SK-N-SH (cell line): ENCODE measurements around the gene MMS19. TPM values are rescaled to one million over a fixed set of nuclear protein-coding genes. Genes with fewer than 3 reads are reported as not detected.

Experiments
- CTCF ChIA-PET: fragments of 300-600, 350-600 bp; formaldehyde crosslinking; extraction: SDS; loops from one replicate; lab custom pipeline; 2021; lab: Yijun Ruan, JAX
- POLR2A ChIA-PET: fragments of 350-600 bp; sonication (Branson Sonifier 250); formaldehyde crosslinking; extraction: SDS; loops from one replicate; lab custom pipeline; 2020; ENCODE audit warnings: antibody characterized with exemption, inconsistent platforms; lab: Yijun Ruan, JAX
- DNase-seq: peaks from one replicate; pipeline ENCODE4 v3.0.0; 2012
- H2AFZ ChIP-seq: fragments of 200-600 bp; sonication (generic); 2 replicates; pipeline ENCODE4 v1.8.1; 2016; ENCODE audit warnings: antibody characterized with exemption, mild to moderate bottlenecking, low read depth
- H3F3A ChIP-seq: fragments of 200-600 bp; sonication (generic); replicated peaks from 2 replicates; pipeline ENCODE3; 2016; ENCODE audit warnings: antibody characterized with exemption, mild to moderate bottlenecking; ENCODE audit not compliant: insufficient read depth
- H3K27ac ChIP-seq, 2 experiments: fragments of 200-500 bp in 1 of 2; fragments of 200-600 bp in 1 of 2; sonication (Bioruptor generic) in 1 of 2; sonication (generic), shearing (Covaris generic) in 1 of 2; 2 replicates each; pipeline versions ENCODE4 v1.5.1 to v1.6.1; 2014 to 2016; ENCODE audit warnings: low read depth in 2 of 2, inconsistent platforms in 1 of 2, low read length in 1 of 2, mild to moderate bottlenecking in 1 of 2, mixed read lengths in 1 of 2
- H3K27me3 ChIP-seq: fragments of 200-600 bp; sonication (generic), shearing (Covaris generic); 2 replicates; pipeline ENCODE4 v1.6.1; 2016; ENCODE audit warnings: mixed run types; ENCODE audit not compliant: insufficient read depth
- H3K36me3 ChIP-seq, 2 experiments: fragments of 200-500 bp in 1 of 2; fragments of 200-600 bp in 1 of 2; sonication (Bioruptor generic) in 1 of 2; sonication (generic) in 1 of 2; replicated peaks in 1 of 2; 2 replicates each; pipeline versions ENCODE3 to v1.5.1; 2014 to 2016; ENCODE audit warnings: low read length in 1 of 2, mild to moderate bottlenecking in 1 of 2; ENCODE audit not compliant: insufficient read depth in 2 of 2, control insufficient read depth in 1 of 2
- H3K4me1 ChIP-seq, 2 experiments: fragments of 200-500 bp in 1 of 2; fragments of 200-600 bp in 1 of 2; sonication (Bioruptor generic) in 1 of 2; sonication (generic), shearing (Covaris generic) in 1 of 2; 2 replicates each; pipeline versions ENCODE4 v1.5.1 to v1.6.1; 2014 to 2016; ENCODE audit warnings: low read depth in 1 of 2, low read length in 1 of 2, mixed run types in 1 of 2; ENCODE audit not compliant: insufficient read depth in 2 of 2, control insufficient read depth in 1 of 2
- H3K4me2 ChIP-seq: fragments of 200-600 bp; sonication (generic), shearing (Covaris generic); 2 replicates; pipeline ENCODE4 v1.6.1; 2017; ENCODE audit warnings: mixed run types
- H3K4me3 ChIP-seq, 2 experiments: fragments of 200-500 bp in 1 of 2; fragments of 200-600 bp in 1 of 2; sonication (Bioruptor generic) in 1 of 2; sonication (generic), shearing (Covaris generic) in 1 of 2; 2 replicates each; pipeline versions ENCODE4 v1.5.1 to v1.8.1; 2014 to 2016; ENCODE audit warnings: low read depth in 2 of 2, inconsistent platforms in 1 of 2, low read length in 1 of 2, mild to moderate bottlenecking in 1 of 2, mixed read lengths in 1 of 2, moderate library complexity in 1 of 2
- H3K79me2 ChIP-seq: fragments of 200-600 bp; sonication (generic); 2 replicates; pipeline ENCODE4 v1.8.1; 2017; ENCODE audit warnings: mild to moderate bottlenecking; ENCODE audit not compliant: insufficient read depth
- H3K9ac ChIP-seq: fragments of 200-600 bp; sonication (generic); 2 replicates; pipeline ENCODE4 v1.6.1; 2017; ENCODE audit warnings: mixed run types
- H3K9me2 ChIP-seq: fragments of 200-600 bp; sonication (generic); 2 replicates; pipeline ENCODE4 v1.6.1; 2017; ENCODE audit warnings: mixed run types
- H3K9me3 ChIP-seq: fragments of 200-600 bp; sonication (generic); 2 replicates; pipeline ENCODE4 v1.6.1; 2017; ENCODE audit warnings: mixed run types, mild to moderate bottlenecking, moderate library complexity
- H4K20me1 ChIP-seq: fragments of 200-600 bp; sonication (generic); 2 replicates; pipeline ENCODE4 v1.6.1; 2017; ENCODE audit warnings: mild to moderate bottlenecking, mixed run types; ENCODE audit not compliant: insufficient read depth
- ELF1 ChIP-seq: IDR thresholded peaks from 2 replicates; pipeline ENCODE4 v1.4.0; 2012
- EP300 ChIP-seq, 2 experiments: IDR thresholded peaks; 2 replicates each; pipeline versions ENCODE4 v1.4.0 to v1.6.1; 2012; ENCODE audit warnings: borderline replicate concordance in 1 of 2, low read depth in 1 of 2, low read length in 1 of 2
- EZH2phosphoT487 ChIP-seq: fragments of 200-600 bp; sonication (generic); IDR thresholded peaks from 2 replicates; pipeline ENCODE4 v1.6.1; 2017; ENCODE audit warnings: low read depth, mixed run types, mild to moderate bottlenecking, antibody characterized with exemption, moderate library complexity, borderline replicate concordance
- FOSL2 ChIP-seq: IDR thresholded peaks from 2 replicates; pipeline ENCODE4 v1.4.0; 2012; ENCODE audit warnings: low read depth, mild to moderate bottlenecking, moderate library complexity, borderline replicate concordance
- FOXM1 ChIP-seq: IDR thresholded peaks from 2 replicates; pipeline ENCODE4 v1.4.0; 2012; ENCODE audit warnings: low read depth, mild to moderate bottlenecking
- GATA2 ChIP-seq: sonication (generic); formaldehyde crosslinking; IDR thresholded peaks from 2 replicates; pipeline ENCODE4 v1.5.0; 2020; ENCODE audit warnings: mild to moderate bottlenecking, missing genetic modification reagents
- IRF3 ChIP-seq: fragments of 150-350 bp; IDR thresholded peaks from 2 replicates; pipeline ENCODE4 v1.6.1; 2016; ENCODE audit warnings: mild to moderate bottlenecking, low read depth, low read length
- JUND ChIP-seq: IDR thresholded peaks from 2 replicates; pipeline ENCODE4 v1.4.0; 2012
- MEF2A ChIP-seq: IDR thresholded peaks from 2 replicates; pipeline ENCODE4 v1.4.0; 2012; ENCODE audit warnings: low read depth, borderline replicate concordance
- NFIC ChIP-seq: IDR thresholded peaks from 2 replicates; pipeline ENCODE4 v1.4.0; 2012; ENCODE audit warnings: borderline replicate concordance
- PBX3 ChIP-seq: IDR thresholded peaks from 2 replicates; pipeline ENCODE4; 2012
- POLR2AphosphoS5 ChIP-seq: IDR thresholded peaks from 2 replicates; pipeline ENCODE4 v1.6.1; 2012; ENCODE audit warnings: low read depth, low read length
- RCOR1 ChIP-seq: fragments of 150-350 bp; IDR thresholded peaks from 2 replicates; pipeline ENCODE4 v1.6.1; 2017; ENCODE audit warnings: antibody characterized with exemption, low read length
- REST ChIP-seq: IDR thresholded peaks from 2 replicates; pipeline ENCODE4 v1.6.1; 2012; ENCODE audit warnings: mild to moderate bottlenecking, low read depth, low read length, moderate library complexity
- TAF1 ChIP-seq: IDR thresholded peaks from 2 replicates; pipeline ENCODE4 v1.6.1; 2012; ENCODE audit warnings: low read depth, mild to moderate bottlenecking, low read length, moderate library complexity, borderline replicate concordance
- TCF12 ChIP-seq: IDR thresholded peaks from 2 replicates; pipeline ENCODE4 v1.4.0; 2012
- USF1 ChIP-seq: IDR thresholded peaks from 2 replicates; pipeline ENCODE4 v1.4.0; 2012; ENCODE audit warnings: low read depth, borderline replicate concordance
- USF2 ChIP-seq: fragments of 150-350 bp; IDR thresholded peaks from 2 replicates; pipeline ENCODE4 v1.6.1; 2017; ENCODE audit warnings: antibody characterized with exemption, low read length, low read depth, borderline replicate concordance
- YY1 ChIP-seq: IDR thresholded peaks from 2 replicates; pipeline ENCODE4 v1.4.0; 2012; ENCODE audit warnings: low read depth, mild to moderate bottlenecking
- WGBS: methylation state at CpG from one replicate; pipeline ENCODE4 v1.1.6; 2017; ENCODE audit warnings: low lambda C conversion rate; 5-methylcytosine and 5-hydroxymethylcytosine counted together
- polyA plus RNA-seq, 3 experiments: library from polyadenylated mRNA; depleted of rRNA; stranded (reverse); fragments of >200 nt; gene quantifications; 2 replicates each; pipeline ENCODE4 v1.2.3, GENCODE V29; 2012

The MMS19 gene
- polyA plus RNA-seq, 1 of the 3 experiments (the other 2 are of a cell fraction) = 56.9 TPM

DNA sequence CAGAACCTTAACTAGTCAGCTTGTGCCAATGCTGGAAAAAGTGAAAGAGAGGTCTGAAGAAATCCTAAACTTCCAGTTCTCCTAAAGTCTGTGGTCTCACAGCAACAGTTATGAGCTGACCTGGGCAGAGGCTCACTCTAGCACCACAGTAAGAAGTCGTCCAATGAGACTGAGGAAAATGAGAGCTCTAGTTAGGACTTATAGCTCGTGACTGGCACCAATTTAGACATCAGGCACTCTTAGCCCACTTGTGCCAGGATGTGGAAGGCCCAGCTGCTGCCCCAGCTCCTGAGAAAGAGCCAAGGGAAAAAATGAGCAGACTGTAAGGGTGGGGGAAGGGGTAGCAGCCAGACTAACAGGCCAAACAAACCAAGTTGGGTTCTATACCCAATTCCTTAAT, 7.6 kb downstream of the MMS19 start (continued):
- TF ChIP-seq USF2 = no peak

- Histone ChIP-seq H3K9ac (no peak overlapping the region), H3K27me3 (no peaks in the 10 kb centered on the region), H3K36me3 (peaks cover 13 to 26% of the 10 kb centered on the region in 2 experiments), H3K4me3 (no peak overlapping the region), H3K79me2 (peaks cover 93% of the 10 kb centered on the region), H3K9me3 (no peaks in the 10 kb centered on the region), H3K27ac (no peak overlapping the region; a peak in 1 of 4 replicates), H2AFZ (no peak overlapping the region), H3K4me1 (peaks cover 0 to 3% of the 10 kb centered on the region in 2 experiments; a peak in 1 of 4 replicates), H3K4me2 (no peak overlapping the region), H3F3A (peaks cover 13% of the 10 kb centered on the region), H3K9me2 (no peaks in the 10 kb centered on the region), H4K20me1 (peaks cover 47% of the 10 kb centered on the region)
- no peak for TF ChIP-seq JUND
- TF ChIP-seq NFIC = no peak
- TF ChIP-seq MEF2A = no peak
- TF ChIP-seq FOXM1 = no peak
- TF ChIP-seq ELF1 = no peak
- no peak for TF ChIP-seq TCF12
- TF ChIP-seq RCOR1 = no peak
- TF ChIP-seq GATA2 (CRISPR knock-in tag) = no peak
- POLR2A ChIA-PET = no interaction called here
- CTCF ChIA-PET = no interaction called here
- no peak for DNase-seq
- WGBS = 95% methylated on average over 4 of the region's 4 CpGs
Observed at GRCh38 chr10:97485647-97486281, 12.5 kb downstream of the MMS19 start.

DNA sequence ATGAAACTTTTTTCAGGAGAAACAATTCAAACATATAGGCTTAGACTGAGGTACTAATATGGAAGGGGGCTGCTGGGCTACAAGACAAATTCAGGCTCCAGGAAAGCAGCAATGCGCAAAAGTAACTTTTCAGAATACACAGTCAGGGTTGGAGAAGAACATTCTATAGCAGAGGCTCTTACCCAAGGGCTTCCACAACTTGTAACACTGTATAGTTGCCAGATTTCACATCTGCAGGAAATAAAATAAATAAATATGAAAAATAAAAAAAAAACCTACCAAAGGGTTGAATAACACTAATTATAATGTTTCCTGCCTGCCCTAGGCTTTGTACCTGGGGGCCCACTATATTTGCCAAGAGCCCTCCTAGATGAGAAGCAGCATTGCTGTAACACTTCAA, 14.3 kb downstream of the MMS19 start:
- TF ChIP-seq JUND (no peak), RCOR1 (no peak), POLR2AphosphoS5 (no peak), EZH2phosphoT487 (no peak), EP300 (IDR thresholded peaks at IDR 0.05; ENCODE audit: borderline replicate concordance in 1 of 2, low read depth in 1 of 2, low read length in 1 of 2) (no peak), FOSL2 (no peak), IRF3 (no peak), YY1 (no peak), TAF1 (no peak), REST (no peak), PBX3 (no peak), USF1 (no peak)
- TF ChIP-seq, all 33 proteins: peak for 0
- no peaks in the 10 kb centered on the region for H3K27me3 ChIP-seq
- POLR2A ChIA-PET = no interaction called here
- peaks cover 28% of the 10 kb centered on the region for H4K20me1 ChIP-seq
- DNase-seq = no peak
- no peak overlapping the region for H2AFZ ChIP-seq
- H3K4me2 ChIP-seq = no peak overlapping the region
- peaks cover 74% of the 10 kb centered on the region for H3K79me2 ChIP-seq
- H3K27ac ChIP-seq = no peak overlapping the region
- H3K36me3 ChIP-seq = peaks cover 28 to 35% of the 10 kb centered on the region in 2 experiments
- WGBS = 100% methylated on average over 1 of the region's 1 CpG
- H3K4me1 ChIP-seq = no peaks in the 10 kb centered on the region; a peak in 1 of 4 replicates
- H3K9me2 ChIP-seq = no peaks in the 10 kb centered on the region
- H3K4me3 ChIP-seq = no peak overlapping the region
- H3K9ac ChIP-seq = no peak overlapping the region
- no peaks in the 10 kb centered on the region for H3K9me3 ChIP-seq
- CTCF ChIA-PET = interaction anchor here (1.6 kb wide), 1 partner anchor 20 kb away, joined by 4 read pairs; no protein-coding TSS in a partner anchor
- H3F3A ChIP-seq = peaks cover 4% of the 10 kb centered on the region
